Smooth muscle cell (in vitro differentiated cells): Measurements from ENCODE around the gene NEDD4L. TPM values are rescaled to one million over a fixed set of nuclear protein-coding genes. Genes with fewer than 3 reads are reported as not detected.

ENCODE experiments used
- DNase-seq: peaks from one replicate; lab custom pipeline; 2025; ENCODE audit not compliant: unreplicated experiment; lab: John Stamatoyannopoulos, UW
- H2AFZ ChIP-seq: fragments of 200-600 bp; sonication (generic); 2 replicates; pipeline ENCODE4 v1.6.0; 2016; ENCODE audit warnings: antibody characterized with exemption, low read depth, mild to moderate bottlenecking
- H3F3A ChIP-seq: fragments of 200-600 bp; sonication (generic); 2 replicates; pipeline ENCODE4 v1.6.0; 2017; ENCODE audit warnings: antibody characterized with exemption, low read depth
- H3K27ac ChIP-seq: fragments of 200-600 bp; sonication (generic); 2 replicates; pipeline ENCODE4 v1.5.1; 2016; ENCODE audit warnings: low read depth, mild to moderate bottlenecking
- H3K27me3 ChIP-seq: fragments of 200-600 bp; sonication (generic); 2 replicates; pipeline ENCODE4 v1.6.1; 2016; ENCODE audit warnings: low read depth, mild to moderate bottlenecking
- H3K36me3 ChIP-seq: fragments of 200-600 bp; sonication (generic); 2 replicates; pipeline ENCODE4 v1.5.1; 2016; ENCODE audit warnings: low read depth
- H3K4me1 ChIP-seq: fragments of 200-600 bp; sonication (generic); 2 replicates; pipeline ENCODE4 v1.5.1; 2016; ENCODE audit warnings: low read depth
- H3K4me2 ChIP-seq: fragments of 200-600 bp; sonication (generic); 2 replicates; pipeline ENCODE4 v1.6.0; 2016; ENCODE audit warnings: mild to moderate bottlenecking
- H3K4me3 ChIP-seq: fragments of 200-600 bp; sonication (generic); 2 replicates; pipeline ENCODE4 v1.5.1; 2016; ENCODE audit warnings: mild to moderate bottlenecking
- H3K79me2 ChIP-seq: fragments of 200-600 bp; sonication (generic); 2 replicates; pipeline ENCODE4 v1.6.0; 2016; ENCODE audit warnings: low read depth, mild to moderate bottlenecking
- H3K9ac ChIP-seq: fragments of 200-600 bp; sonication (generic); 2 replicates; pipeline ENCODE4 v1.6.0; 2016; ENCODE audit warnings: low read depth
- H3K9me3 ChIP-seq: fragments of 200-600 bp; sonication (generic); replicated peaks from 2 replicates; pipeline ENCODE4 v1.5.1; 2016; ENCODE audit warnings: low read depth
- H4K20me1 ChIP-seq: fragments of 200-600 bp; sonication (generic); 2 replicates; pipeline ENCODE4 v1.6.0; 2016; ENCODE audit warnings: low read depth
- CTCF ChIP-seq: fragments of 200-600 bp; sonication (generic); IDR thresholded peaks from 2 replicates; pipeline ENCODE4 v1.5.1; 2017; ENCODE audit warnings: borderline replicate concordance, mild to moderate bottlenecking, antibody characterized with exemption; ENCODE audit not compliant: insufficient read depth, poor library complexity, severe bottlenecking
- WGBS: methylation state at CpG from one replicate; pipeline ENCODE4 v1.1.7; 2016; ENCODE audit warnings: low lambda C conversion rate; 5-methylcytosine and 5-hydroxymethylcytosine counted together
- microRNA counts: library from miRNA; unstranded; fragments of <30 nt; microRNA quantifications from one replicate; lab custom pipeline; 2016
- microRNA-seq: library from miRNA; unstranded; fragments of <30 nt; microRNA quantifications from one replicate; pipeline ENCODE4, GENCODE V29; 2016; ENCODE audit warnings: borderline number of aligned reads
- polyA plus RNA-seq: library from polyadenylated mRNA; unstranded; fragments of >200 nt; fragmentation: Nextera tagmentation; extraction: Ambion mirVana; gene quantifications from 2 replicates; pipeline ENCODE4 v1.2.1, GENCODE V29; 2016
- small RNA-seq: library from RNA; depleted of rRNA; stranded (forward); fragments of <200 nt; gene quantifications from one replicate; pipeline ENCODE3, GENCODE V24; 2014
- total RNA-seq: library from RNA; depleted of rRNA; stranded (reverse); fragments of >200 nt; gene quantifications from 2 replicates; pipeline ENCODE4 v1.2.3, GENCODE V29; 2014

Gene NEDD4L
- total and polyA plus RNA-seq, 2 experiments from 2014 or later, result 8.7 to 41.3 TPM

DNA sequence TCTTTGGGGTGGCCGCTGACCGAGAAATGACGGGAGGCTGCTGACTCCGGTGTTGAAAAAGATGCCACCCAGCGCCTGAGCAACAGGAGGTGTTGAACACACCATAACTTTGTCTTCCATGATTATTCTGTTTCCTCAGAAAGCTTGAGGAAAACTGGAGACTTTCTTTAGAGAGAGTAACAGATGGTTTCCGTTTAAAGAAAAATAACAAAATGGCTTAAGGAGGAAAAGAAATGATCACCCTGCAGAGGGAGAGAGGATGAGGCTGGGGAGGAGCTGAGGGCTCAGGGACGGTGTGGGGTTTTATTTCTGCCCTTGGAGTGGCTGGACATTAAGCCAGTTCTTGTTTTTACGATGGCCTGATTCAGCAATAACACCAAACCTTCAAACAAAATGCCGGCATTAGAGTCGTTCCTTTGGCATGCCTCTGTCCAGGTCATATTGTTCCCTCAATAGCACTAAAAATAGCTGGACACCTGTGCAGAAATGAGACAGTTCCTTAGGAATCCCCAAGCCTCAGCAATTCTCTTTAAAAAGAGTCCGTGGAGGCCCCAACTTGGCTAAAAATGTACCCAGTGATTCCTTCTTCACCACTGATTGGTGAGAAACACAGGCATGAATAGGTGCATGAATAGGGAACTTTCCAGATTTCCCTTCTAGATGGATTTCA is 402.5 kb downstream of the NEDD4L start:
- no peak overlapping the region for H3K27ac ChIP-seq
- no peaks in the 10 kb centered on the region for H3K79me2 ChIP-seq
- peaks cover 27% of the 10 kb centered on the region for H3K4me1 ChIP-seq
- H2AFZ ChIP-seq, result no peak overlapping the region
- no peaks in the 10 kb centered on the region for H3F3A ChIP-seq
- 75% methylated on average over 11 of the region's 11 CpGs for WGBS
- H3K27me3 ChIP-seq, result no peaks in the 10 kb centered on the region
- no peak for TF ChIP-seq CTCF
- no peak overlapping the region for H3K4me3 ChIP-seq
- H3K4me2 ChIP-seq, result peak overlapping the region; percentile 25
- no peaks in the 10 kb centered on the region for H3K9me3 ChIP-seq
- H4K20me1 ChIP-seq, result no peaks in the 10 kb centered on the region
- H3K9ac ChIP-seq, result no peak overlapping the region
- DNase-seq, result no peak
- no peaks in the 10 kb centered on the region for H3K36me3 ChIP-seq

- no peaks in the 10 kb centered on the region for H4K20me1 ChIP-seq
- peak overlapping the region; percentile 7 for H3K4me2 ChIP-seq
- H3K27ac ChIP-seq, result no peak overlapping the region
- DNase-seq, result no peak
- no peaks in the 10 kb centered on the region for H3K36me3 ChIP-seq
- H2AFZ ChIP-seq, result peak overlapping the region; percentile 37
- peaks cover 27% of the 10 kb centered on the region for H3K4me1 ChIP-seq
- H3F3A ChIP-seq, result no peaks in the 10 kb centered on the region
- H3K79me2 ChIP-seq, result no peaks in the 10 kb centered on the region
- H3K4me3 ChIP-seq, result no peak overlapping the region
- no peak for TF ChIP-seq CTCF
- WGBS, result 37% methylated on average over 9 of the region's 9 CpGs
- no peaks in the 10 kb centered on the region for H3K9me3 ChIP-seq
- H3K27me3 ChIP-seq, result no peaks in the 10 kb centered on the region
- no peak overlapping the region for H3K9ac ChIP-seq
Measured at GRCh38 chr18:58447402-58448095, 403.5 kb downstream of the NEDD4L start.

DNA sequence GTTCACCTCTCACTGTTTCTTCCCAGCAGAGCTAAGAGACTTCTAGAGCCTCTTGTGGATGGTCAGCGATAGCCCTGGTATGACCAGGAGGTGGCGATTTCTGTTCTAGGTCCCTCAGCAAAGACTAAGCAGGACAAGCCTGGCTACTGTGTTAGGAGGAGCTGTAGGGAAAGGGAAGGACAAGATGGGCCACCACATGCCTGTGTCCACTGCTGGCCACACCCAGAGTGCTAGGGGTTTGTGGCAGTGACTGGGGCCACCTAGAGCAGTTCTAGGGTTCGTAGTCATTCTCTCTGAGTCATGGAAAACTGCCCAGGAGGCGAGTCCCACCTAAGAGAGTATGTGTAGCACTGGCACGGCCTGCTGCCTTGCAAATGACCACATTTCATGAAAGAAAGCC is 405.4 kb downstream of the NEDD4L start:
- H3K9ac ChIP-seq, result no peak overlapping the region
- H3K4me2 ChIP-seq, result no peak overlapping the region
- H3K79me2 ChIP-seq, result no peaks in the 10 kb centered on the region
- H3K9me3 ChIP-seq, result no peaks in the 10 kb centered on the region
- no peak overlapping the region for H2AFZ ChIP-seq
- no peak overlapping the region for H3K4me3 ChIP-seq
- H3K27me3 ChIP-seq, result no peaks in the 10 kb centered on the region
- DNase-seq, result no peak
- no peaks in the 10 kb centered on the region for H3K36me3 ChIP-seq
- H3K27ac ChIP-seq, result no peak overlapping the region
- no peak for TF ChIP-seq CTCF
- H3F3A ChIP-seq, result no peaks in the 10 kb centered on the region
- no peaks in the 10 kb centered on the region for H4K20me1 ChIP-seq
- H3K4me1 ChIP-seq, result peaks cover 11% of the 10 kb centered on the region
- WGBS, result 55% methylated on average over 5 of the region's 5 CpGs

MicroRNA genes within 50 kb of the gene (microRNA counts, 767-probe panel; counts per million panel counts)
- microRNA hsa-miR-122-5p (lab: Ali Mortazavi, UCI), result 183 counts per million

Small RNAs within 50 kb of the gene (microRNA-seq; reads per million reads assigned to microRNA genes)
- not detected for gene MIR3591

Small RNAs within 50 kb of the gene (small RNA-seq; reads per million reads assigned to genes)
- gene HMGN1P30, result not detected
- not detected for gene MIR3591

Other genes starting within 250 kb of the NEDD4L start
- gene ATP8B1, start 240.9 kb upstream of the NEDD4L start, total RNA-seq, result 1.9 and 6.1 TPM in 2 replicates
- 1.0 and 1.1 TPM in 2 replicates for gene ATP8B1, start 240.9 kb upstream of the NEDD4L start, polyA plus RNA-seq